PC-3 (cell line): ENCODE results near the gene LRRC63. TPM values are rescaled to one million over a fixed set of nuclear protein-coding genes. Genes with fewer than 3 reads are reported as not detected.

Experiments
- ATAC-seq: fragments of 200-7000 bp; cut with Tn5 transposase; 2 replicates; pipeline ENCODE4 v1.9.1; 2020; ENCODE audit warnings: mild to moderate bottlenecking, moderate library complexity
- BruUV-seq: library from RNA; stranded (reverse); fragments of 400-500 nt; replicated peaks from 2 replicates; lab custom pipeline; 2021; lab: Mats Ljungman, UMichigan
- CTCF ChIA-PET: fragments of 300-600 bp; sonication (Branson Sonifier 250); formaldehyde crosslinking; loops from one replicate; lab custom pipeline; 2022; ENCODE audit warnings: antibody characterized with exemption; lab: Charles Lee
- POLR2A ChIA-PET: fragments of 300-600 bp; sonication (Branson Sonifier 250); formaldehyde crosslinking; loops from one replicate; lab custom pipeline; 2022; ENCODE audit warnings: antibody characterized with exemption; ENCODE audit not compliant: unreplicated experiment; lab: Charles Lee
- DNase-seq: peaks from one replicate; pipeline ENCODE4 v3.0.0-alpha.2; 2015
- H2AFZ ChIP-seq: fragments of 300-600 bp; sonication (generic); 2 replicates; pipeline ENCODE4 v1.6.0; 2016; ENCODE audit warnings: antibody characterized with exemption, low read length
- H3F3A ChIP-seq: fragments of 300-600 bp; sonication (generic); one replicate; pipeline ENCODE4 v1.6.0; 2017; ENCODE audit warnings: antibody characterized with exemption, low read length, control low read depth, mild to moderate bottlenecking; ENCODE audit not compliant: unreplicated experiment
- H3K27ac ChIP-seq: fragments of 300-600 bp; sonication (generic); 2 replicates; pipeline ENCODE4 v1.5.1; 2016; ENCODE audit warnings: mild to moderate bottlenecking, low read length
- H3K27me3 ChIP-seq: fragments of 300-600 bp; sonication (generic); 2 replicates; pipeline ENCODE4 v1.6.1; 2016; ENCODE audit warnings: low read length, mixed read lengths
- H3K36me3 ChIP-seq: fragments of 300-600 bp; sonication (generic); 2 replicates; pipeline ENCODE4 v1.6.1; 2016; ENCODE audit warnings: low read depth, mixed run types, low read length, mixed read lengths
- H3K4me1 ChIP-seq: fragments of 300-600 bp; sonication (generic); 2 replicates; pipeline ENCODE4 v1.5.1; 2016; ENCODE audit warnings: low read length; ENCODE audit not compliant: insufficient read depth
- H3K4me2 ChIP-seq: fragments of 300-600 bp; sonication (generic); 2 replicates; pipeline ENCODE4 v1.6.0; 2016; ENCODE audit warnings: low read length
- H3K4me3 ChIP-seq: fragments of 300-600 bp; sonication (generic); 2 replicates; pipeline ENCODE4 v1.5.1; 2016; ENCODE audit warnings: mild to moderate bottlenecking, low read length, mixed read lengths
- H3K79me2 ChIP-seq: fragments of 300-600 bp; sonication (generic); 2 replicates; pipeline ENCODE4 v1.6.1; 2017; ENCODE audit warnings: low read length, mixed read lengths
- H3K9ac ChIP-seq: fragments of 300-600 bp; sonication (generic); 2 replicates; pipeline ENCODE4 v1.6.0; 2016; ENCODE audit warnings: mild to moderate bottlenecking, low read length
- H3K9me2 ChIP-seq: fragments of 300-600 bp; sonication (generic); replicated peaks from 2 replicates; pipeline ENCODE4 v1.6.1; 2016; ENCODE audit warnings: mixed run types, low read length, mixed read lengths
- H3K9me3 ChIP-seq: fragments of 300-600 bp; sonication (generic); 2 replicates; pipeline ENCODE4 v1.6.1; 2016; ENCODE audit warnings: low read length, mixed read lengths
- H4K20me1 ChIP-seq: fragments of 300-600 bp; sonication (generic); 2 replicates; pipeline ENCODE4 v1.6.1; 2016; ENCODE audit warnings: low read length, mixed read lengths
- CTCF ChIP-seq: fragments of 300-600 bp; sonication (generic); conservative IDR thresholded peaks from 2 replicates; pipeline ENCODE4 v1.5.1; 2017; ENCODE audit warnings: antibody characterized with exemption, low read depth, mild to moderate bottlenecking, low read length
- EZH2 ChIP-seq: fragments of 300-600 bp; sonication (generic); IDR thresholded peaks from one replicate; pipeline ENCODE4 v1.6.1; 2017; ENCODE audit warnings: antibody characterized with exemption, mild to moderate bottlenecking, low read length; ENCODE audit not compliant: unreplicated experiment
- EZH2phosphoT487 ChIP-seq: fragments of 300-600 bp; sonication (generic); IDR thresholded peaks from 2 replicates; pipeline ENCODE4 v1.6.1; 2018; ENCODE audit warnings: mild to moderate bottlenecking, antibody characterized with exemption, low read length, borderline replicate concordance
- intact Hi-C: fragments of 100-400 bp; cut with micrococcal nuclease; formaldehyde crosslinking; loops from 2 replicates; pipeline ENCODE4 v1.9.0; 2023
- total RNA-seq: library from RNA; depleted of rRNA; stranded (reverse); fragments of >200 nt; gene quantifications from 2 replicates; pipeline ENCODE4 v1.2.3, GENCODE V29; 2014; rRNA removed

The LRRC63 gene
- total RNA-seq, 1 experiment from 2014 or later = 0.26 TPM

- H3K9me3 ChIP-seq = no peaks in the 10 kb centered on the region
- intact Hi-C loops = loop anchor here (10.0 kb wide), 1 partner anchor 697 kb away; no protein-coding TSS in a partner anchor
- ChIA-PET POLR2A (no interaction called here), CTCF (interaction anchor here (0.6 to 1.0 kb wide), 2 partner anchors 179 to 514 kb away, joined by 4 to 6 read pairs; no protein-coding TSS in a partner anchor)
- no peak overlapping the region for H3K27ac ChIP-seq
- ATAC-seq (peak; percentile 55), DNase-seq (peak; percentile 59)
- TF ChIP-seq CTCF (peak; percentile 81), EZH2 (no peak)
- no peaks in the 10 kb centered on the region for H3K4me1 ChIP-seq
- no peaks in the 10 kb centered on the region for H3K9me2 ChIP-seq
- no peaks in the 10 kb centered on the region for H3F3A ChIP-seq
- H4K20me1 ChIP-seq = no peaks in the 10 kb centered on the region
- no peak overlapping the region for H3K4me3 ChIP-seq
- no peaks in the 10 kb centered on the region for H3K79me2 ChIP-seq
- BruUV-seq = no TSS peak
- no peak overlapping the region for H3K4me2 ChIP-seq
- H3K27me3 ChIP-seq = 0 out of 2 replicates have a peak, but pooled peaks cover 2% of the 10 kb centered on the region
- H2AFZ ChIP-seq = peak overlapping the region; percentile 54; the same call in 1 of the 2 replicates
- H3K36me3 ChIP-seq = no peaks in the 10 kb centered on the region
- H3K9ac ChIP-seq = no peak overlapping the region
Observed at GRCh38 chr13:46321494-46322225, 109.9 kb downstream of the LRRC63 start.

GRCh38 chr13:46324976-46325375, 113.2 kb downstream of the LRRC63 start:
- H2AFZ ChIP-seq = no peak overlapping the region
- H3K9ac ChIP-seq = no peak overlapping the region
- DNase-seq (no peak), ATAC-seq (no peak)
- ChIA-PET POLR2A (no interaction called here), CTCF (no interaction called here)
- no peaks in the 10 kb centered on the region for H3K9me2 ChIP-seq
- H4K20me1 ChIP-seq = no peaks in the 10 kb centered on the region
- H3K4me3 ChIP-seq = no peak overlapping the region
- no TSS peak for BruUV-seq
- H3K4me2 ChIP-seq = no peak overlapping the region
- intact Hi-C loops = loop anchor here (10.0 kb wide), 1 partner anchor 700 kb away; no protein-coding TSS in a partner anchor
- H3F3A ChIP-seq = no peaks in the 10 kb centered on the region
- TF ChIP-seq CTCF = no peak
- no peak for TF ChIP-seq EZH2
- TF ChIP-seq EZH2phosphoT487 = no peak
- no peaks in the 10 kb centered on the region for H3K9me3 ChIP-seq
- no peak overlapping the region for H3K27ac ChIP-seq
- no peaks in the 10 kb centered on the region for H3K79me2 ChIP-seq
- H3K36me3 ChIP-seq = no peaks in the 10 kb centered on the region
- H3K27me3 ChIP-seq = peaks cover 6% of the 10 kb centered on the region
- no peaks in the 10 kb centered on the region for H3K4me1 ChIP-seq

Other genes with a start within 250 kb of the LRRC63 start
- gene ZC3H13, start 159.2 kb upstream of the LRRC63 start, total RNA-seq = 9.5 and 14.0 TPM in 2 replicates
- gene CPB2, start 106.9 kb upstream of the LRRC63 start, total RNA-seq = not detected in 2 replicates
- gene LCP1, start 29.8 kb upstream of the LRRC63 start, total RNA-seq = 133 and 143 TPM in 2 replicates
- 0.17 TPM in 1 of 2 replicates, not detected in the other for gene RUBCNL, start 175.3 kb downstream of the LRRC63 start, total RNA-seq